ENCODE data around the gene ARID3B.
"Not testable (repeated sequence)": the region's sequence is repeated elsewhere in the genome, so short reads cannot be mapped to it uniquely, and the experiment has no call there.

ARID3B gene

DNA sequence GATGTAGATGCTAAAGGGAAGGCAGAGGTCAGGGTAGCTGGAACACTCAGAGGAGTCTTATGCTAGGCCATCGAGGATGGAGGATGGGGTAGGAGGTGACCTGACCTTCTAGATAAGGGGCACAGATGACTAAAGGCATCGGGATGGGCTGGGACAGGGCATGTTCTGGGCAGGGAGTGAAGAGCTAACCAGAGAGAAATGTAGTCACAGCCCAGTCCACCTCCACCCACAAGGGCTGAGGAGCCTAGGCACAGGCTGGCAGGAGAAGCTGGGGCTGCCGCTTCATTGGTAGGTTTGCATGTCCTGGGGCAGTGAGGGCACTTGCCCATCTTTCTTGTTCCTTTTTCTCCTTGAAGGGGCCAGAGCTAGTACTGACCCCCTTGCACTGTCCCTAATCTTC lies 87.2 kb downstream of the ARID3B start:
- POLR2A ChIA-PET: interaction anchor here (0.7 to 1.0 kb wide), 2 partner anchors 10 to 132 kb away, joined by 3 to 5 read pairs; no protein-coding TSS in a partner anchor
- CTCF ChIA-PET: interaction anchor here (0.5 to 1.2 kb wide), 4 partner anchors 11 to 255 kb away, joined by 3 to 5 read pairs (median 3); no protein-coding TSS in a partner anchor

DNA sequence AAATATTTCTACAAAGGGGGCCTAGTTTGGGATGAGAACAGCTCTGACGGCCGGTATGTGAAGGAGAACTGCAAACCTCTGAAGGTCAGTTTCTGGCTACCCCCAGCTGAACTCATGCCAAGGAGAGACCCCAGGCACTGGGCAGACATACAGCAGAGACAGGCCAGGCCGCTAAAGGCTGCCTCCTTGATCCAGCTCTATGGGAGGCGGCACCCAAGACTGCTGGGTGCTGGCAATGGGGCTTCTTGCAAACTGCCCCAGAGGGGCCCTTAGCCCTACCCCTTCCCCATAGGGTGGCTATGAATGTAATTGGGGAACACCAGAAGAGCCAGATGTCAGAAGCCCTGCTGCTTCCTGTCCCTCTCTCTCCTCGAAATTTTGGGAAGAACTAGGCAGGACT lies 87.9 kb downstream of the ARID3B start:
- TF ChIP-seq ARNT (IDR thresholded peaks at IDR 0.05) (no peak), L3MBTL2 (conservative IDR thresholded peaks at IDR 0.05) (no peak)
- ChIA-PET CTCF (interaction anchor here (0.5 to 1.2 kb wide), 5 partner anchors 12 to 256 kb away, joined by 3 to 7 read pairs (median 3); no protein-coding TSS in a partner anchor), POLR2A (interaction anchor here (0.7 to 1.0 kb wide), 2 partner anchors 11 to 131 kb away, joined by 3 to 5 read pairs; no protein-coding TSS in a partner anchor)
- DNase-seq (ENCODE audit: extremely low spot score): no peak

More for the DNA sequence above, 87.2 kb downstream of the ARID3B start:
- TF ChIP-seq FOXK2 (IDR thresholded peaks at IDR 0.05) (no peak), ZNF384 (IDR thresholded peaks at IDR 0.05) (no peak), CTBP1 (IDR thresholded peaks at IDR 0.05; ENCODE audit: borderline replicate concordance) (no peak), BHLHE40 (IDR thresholded peaks at IDR 0.05; ENCODE audit: borderline replicate concordance) (no peak), NFRKB (IDR thresholded peaks at IDR 0.05) (no peak)
- TF ChIP-seq, protein P1, sequence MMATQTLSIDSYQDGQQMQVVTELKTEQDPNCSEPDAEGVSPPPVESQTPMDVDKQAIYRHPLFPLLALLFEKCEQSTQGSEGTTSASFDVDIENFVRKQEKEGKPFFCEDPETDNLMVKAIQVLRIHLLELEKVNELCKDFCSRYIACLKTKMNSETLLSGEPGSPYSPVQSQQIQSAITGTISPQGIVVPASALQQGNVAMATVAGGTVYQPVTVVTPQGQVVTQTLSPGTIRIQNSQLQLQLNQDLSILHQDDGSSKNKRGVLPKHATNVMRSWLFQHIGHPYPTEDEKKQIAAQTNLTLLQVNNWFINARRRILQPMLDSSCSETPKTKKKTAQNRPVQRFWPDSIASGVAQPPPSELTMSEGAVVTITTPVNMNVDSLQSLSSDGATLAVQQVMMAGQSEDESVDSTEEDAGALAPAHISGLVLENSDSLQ (IDR thresholded peaks at IDR 0.05): no peak
- no peak for DNase-seq (ENCODE audit: extremely low spot score)

DNA sequence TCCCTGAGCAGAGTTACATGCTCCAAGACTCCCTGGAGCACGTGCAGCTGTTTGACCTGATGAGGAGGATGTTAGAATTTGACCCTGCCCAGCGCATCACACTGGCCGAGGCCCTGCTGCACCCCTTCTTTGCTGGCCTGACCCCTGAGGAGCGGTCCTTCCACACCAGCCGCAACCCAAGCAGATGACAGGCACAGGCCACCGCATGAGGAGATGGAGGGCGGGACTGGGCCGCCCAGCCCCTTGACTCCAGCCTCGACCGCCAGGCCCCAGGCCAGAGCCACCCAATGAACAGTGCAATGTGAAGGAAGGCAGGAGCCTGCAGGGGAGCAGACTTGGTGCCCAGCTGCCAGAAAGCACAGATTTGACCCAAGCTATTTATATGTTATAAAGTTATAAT lies 88.7 kb downstream of the ARID3B start:
- DNase-seq (ENCODE audit: extremely low spot score); POLR2A ChIA-PET: not testable (repeated sequence)
- CTCF ChIA-PET: interaction anchor here (8.2 kb wide), 1 partner anchor 140 kb away, joined by 205 read pairs; no protein-coding TSS in a partner anchor

DNA sequence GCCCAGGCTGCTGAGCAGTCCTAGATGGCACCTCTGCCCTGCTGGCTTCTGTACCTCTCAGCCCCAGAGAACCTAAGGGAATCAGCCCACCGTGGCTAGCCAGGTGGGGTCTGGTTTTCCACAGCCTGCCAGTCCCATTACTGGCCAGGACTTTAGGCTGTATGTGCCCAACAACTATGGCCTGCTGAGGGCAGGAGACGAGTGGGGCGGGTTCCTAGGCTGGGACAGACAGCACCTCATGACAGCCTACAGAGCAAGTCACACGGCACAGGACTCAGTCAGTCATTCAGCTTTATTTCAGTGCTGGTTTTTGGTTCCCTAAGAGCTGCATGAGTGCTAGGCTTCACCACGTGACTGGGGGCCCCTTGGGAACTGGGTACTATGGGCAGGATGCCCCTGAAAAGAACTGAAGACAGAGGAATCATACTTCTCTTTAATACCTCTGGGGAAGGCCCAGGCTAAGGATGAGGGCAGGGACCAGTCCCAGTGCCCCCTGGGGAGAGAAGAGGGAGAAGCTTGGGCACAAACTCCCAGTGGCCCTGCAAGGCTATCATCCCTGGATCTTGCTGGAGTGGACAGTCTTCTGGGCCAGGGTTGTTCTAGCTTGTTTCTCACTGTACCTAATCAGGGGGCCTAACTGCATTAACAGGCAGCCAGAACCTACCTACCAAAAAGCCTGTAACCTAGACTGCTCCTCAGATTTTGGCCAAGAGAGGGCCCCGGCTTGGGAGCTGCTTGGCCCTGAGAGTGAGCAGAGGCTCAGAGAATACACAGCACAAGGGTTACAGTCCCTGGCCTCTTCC lies 89.5 kb downstream of the ARID3B start:
- ChIA-PET CTCF (interaction anchor here (0.8 to 8.2 kb wide), 7 partner anchors 8 to 150 kb away, joined by 3 to 205 read pairs (median 3); no protein-coding TSS in a partner anchor), POLR2A (no interaction called here)
- DNase-seq (ENCODE audit: extremely low spot score): no peak
- TF ChIP-seq TARDBP (IDR thresholded peaks at IDR 0.05) (no peak), BHLHE40 (IDR thresholded peaks at IDR 0.05; ENCODE audit: borderline replicate concordance) (no peak), ELF4 (IDR thresholded peaks at IDR 0.05) (no peak), FOXA1 (IDR thresholded peaks at IDR 0.05) (no peak), CTBP1 (IDR thresholded peaks at IDR 0.05; ENCODE audit: borderline replicate concordance) (no peak), ARNT (IDR thresholded peaks at IDR 0.05) (no peak), L3MBTL2 (conservative IDR thresholded peaks at IDR 0.05) (no peak), FOXK2 (IDR thresholded peaks at IDR 0.05) (no peak), FOXM1 (IDR thresholded peaks at IDR 0.05; ENCODE audit: borderline replicate concordance) (no peak), ZNF384 (IDR thresholded peaks at IDR 0.05) (no peak), SP1 (IDR thresholded peaks at IDR 0.05) (no peak)
- TF ChIP-seq, protein P1 (IDR thresholded peaks at IDR 0.05): no peak

DNA sequence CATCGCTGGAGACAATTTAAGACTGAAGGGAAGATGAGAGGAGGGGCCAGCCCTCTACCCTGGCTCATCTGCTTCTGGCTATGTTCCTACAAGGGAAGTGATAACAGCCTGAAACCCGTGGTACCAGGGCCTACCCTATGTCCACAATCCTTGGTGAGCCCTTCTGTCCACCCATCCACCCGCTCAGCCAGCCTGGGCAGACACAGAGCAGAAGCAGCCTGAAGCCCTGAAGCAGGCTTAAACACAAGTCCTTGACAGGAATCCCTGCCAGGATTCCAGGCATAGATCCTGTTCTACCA lies 90.0 kb downstream of the ARID3B start:
- ChIA-PET CTCF (interaction anchor here (0.8 to 8.2 kb wide), 10 partner anchors 9 to 258 kb away, joined by 3 to 205 read pairs (median 4); no protein-coding TSS in a partner anchor), POLR2A (interaction anchor here (1.2 kb wide), 1 partner anchor 11 kb away, joined by 5 read pairs; no protein-coding TSS in a partner anchor)
- no peak for DNase-seq (ENCODE audit: extremely low spot score)
- TF ChIP-seq CTBP1 (IDR thresholded peaks at IDR 0.05; ENCODE audit: borderline replicate concordance) (no peak), SP1 (IDR thresholded peaks at IDR 0.05) (no peak), ZNF384 (IDR thresholded peaks at IDR 0.05) (no peak), L3MBTL2 (conservative IDR thresholded peaks at IDR 0.05) (no peak), FOXA1 (IDR thresholded peaks at IDR 0.05) (no peak), BHLHE40 (IDR thresholded peaks at IDR 0.05; ENCODE audit: borderline replicate concordance) (no peak), FOXK2 (IDR thresholded peaks at IDR 0.05) (no peak), SUZ12 (IDR thresholded peaks at IDR 0.05) (no peak), NFRKB (IDR thresholded peaks at IDR 0.05) (no peak), HDGF (IDR thresholded peaks at IDR 0.05; ENCODE audit: borderline replicate concordance) (no peak), FOXM1 (IDR thresholded peaks at IDR 0.05; ENCODE audit: borderline replicate concordance) (no peak), ARNT (IDR thresholded peaks at IDR 0.05) (no peak)
- TF ChIP-seq, protein P1 (IDR thresholded peaks at IDR 0.05): no peak

DNA sequence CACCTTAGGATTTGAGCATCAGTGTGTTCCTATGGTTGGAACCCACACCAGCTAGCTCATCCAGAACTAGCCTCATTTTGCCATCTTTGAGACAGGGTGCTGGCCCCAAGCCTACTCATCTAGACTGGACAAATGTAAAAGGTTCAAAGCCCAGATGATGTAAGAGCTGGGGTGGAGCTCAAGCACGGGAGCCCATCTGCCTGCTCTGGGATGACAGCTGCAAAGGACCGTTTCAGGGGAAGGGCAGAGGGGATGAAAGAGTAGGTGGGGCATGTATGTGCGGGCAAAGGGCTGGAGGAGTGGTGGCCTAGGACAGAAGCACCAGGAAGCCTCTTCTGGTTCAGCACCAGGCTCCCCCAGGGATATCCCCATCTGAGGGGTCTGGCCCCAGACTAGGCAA lies 90.4 kb downstream of the ARID3B start:
- no peak for TF ChIP-seq HDGF (IDR thresholded peaks at IDR 0.05; ENCODE audit: borderline replicate concordance)
- no peak for TF ChIP-seq FOXM1 (IDR thresholded peaks at IDR 0.05; ENCODE audit: borderline replicate concordance)
- TF ChIP-seq FOXA1 (IDR thresholded peaks at IDR 0.05): no peak
- TF ChIP-seq ZNF384 (IDR thresholded peaks at IDR 0.05): no peak
- TF ChIP-seq BHLHE40 (IDR thresholded peaks at IDR 0.05; ENCODE audit: borderline replicate concordance): no peak
- ChIA-PET POLR2A (interaction anchor here (1.2 to 5.7 kb wide), 2 partner anchors 11 to 129 kb away, joined by 5 to 28 read pairs; no protein-coding TSS in a partner anchor), CTCF (interaction anchor here (0.7 to 8.2 kb wide), 19 partner anchors 9 to 258 kb away, joined by 3 to 205 read pairs (median 3); no protein-coding TSS in a partner anchor)
- no peak for DNase-seq (ENCODE audit: extremely low spot score)
